MCF 10A (cell line): ENCODE results near the gene PSMD2. TPM values are rescaled to one million over a fixed set of nuclear protein-coding genes. Genes with fewer than 3 reads are reported as not detected.

Experiments used
- BruUV-seq: library from RNA; stranded (reverse); fragments of 400-500 nt; replicated peaks from 2 replicates; lab custom pipeline; 2021; lab: Mats Ljungman, UMichigan
- CTCF ChIA-PET: fragments of 300-600 bp; sonication (Branson Sonifier 250); formaldehyde crosslinking; extraction: SDS; loops from one replicate; lab custom pipeline; 2021; ENCODE audit warnings: antibody characterized with exemption, inconsistent platforms; lab: Yijun Ruan, JAX
- POLR2A ChIA-PET: fragments of 300-600, 350-650 bp; sonication (Branson Sonifier 250); formaldehyde crosslinking; extraction: SDS; loops from one replicate; lab custom pipeline; 2020; ENCODE audit warnings: antibody characterized with exemption, inconsistent platforms; lab: Yijun Ruan, JAX
- DNase-seq: peaks from one replicate; pipeline ENCODE4 v3.0.0-alpha.2; 2018; ENCODE audit not compliant: unreplicated experiment
- H3K27ac Mint-ChIP-seq: one replicate; pipeline ENCODE4 v1.8.0; 2022; ENCODE audit warnings: mild to moderate bottlenecking, low read depth, mixed read lengths; ENCODE audit not compliant: unreplicated experiment
- H3K27me3 Mint-ChIP-seq: one replicate; pipeline ENCODE4 v1.8.0; 2022; ENCODE audit warnings: mixed read lengths; ENCODE audit not compliant: insufficient read depth, unreplicated experiment
- H3K36me3 Mint-ChIP-seq: one replicate; pipeline ENCODE4 v1.8.0; 2022; ENCODE audit warnings: mild to moderate bottlenecking, moderate library complexity, mixed read lengths; ENCODE audit not compliant: insufficient read depth, unreplicated experiment
- H3K4me1 Mint-ChIP-seq: one replicate; pipeline ENCODE4 v1.8.0; 2022; ENCODE audit warnings: mixed read lengths; ENCODE audit not compliant: insufficient read depth, unreplicated experiment
- H3K4me3 Mint-ChIP-seq: one replicate; pipeline ENCODE4 v1.8.0; 2022; ENCODE audit warnings: mild to moderate bottlenecking, moderate library complexity, mixed read lengths; ENCODE audit not compliant: unreplicated experiment
- H3K9me3 Mint-ChIP-seq: one replicate; pipeline ENCODE4 v1.8.0; 2022; ENCODE audit warnings: mixed read lengths; ENCODE audit not compliant: unreplicated experiment
- CTCF ChIP-seq: fragments of 200-600 bp; IDR thresholded peaks from one replicate; pipeline ENCODE4 v1.8.0; 2022; ENCODE audit warnings: antibody characterized with exemption, mild to moderate bottlenecking; ENCODE audit not compliant: unreplicated experiment
- intact Hi-C: fragments of 100-400 bp; cut with micrococcal nuclease; formaldehyde crosslinking; loops from 2 replicates; pipeline ENCODE4 v1.14.1; 2022
- total RNA-seq: library from RNA; stranded (reverse); gene quantifications from 2 replicates; pipeline ENCODE4 v1.2.3, GENCODE V29; 2022

Gene PSMD2
- total RNA-seq, 1 experiment from 2014 or later, result 284 TPM

- H3K4me3 Mint-ChIP-seq, result no peak overlapping the region
- intact Hi-C loops, result no loop called here
- H3K9me3 Mint-ChIP-seq, result no peaks in the 10 kb centered on the region
- no peak for DNase-seq
- ChIA-PET CTCF (no interaction called here), POLR2A (no interaction called here)
- no peak for TF ChIP-seq CTCF
- no peaks in the 10 kb centered on the region for H3K4me1 Mint-ChIP-seq
- H3K27me3 Mint-ChIP-seq, result peaks cover 25% of the 10 kb centered on the region
- H3K36me3 Mint-ChIP-seq, result no peaks in the 10 kb centered on the region
- no peak overlapping the region for H3K27ac Mint-ChIP-seq
- BruUV-seq, result no TSS peak
Measured at GRCh38 chr3:184275381-184275701, 23.7 kb upstream of the PSMD2 start.

- peaks cover 25% of the 10 kb centered on the region for H3K27me3 Mint-ChIP-seq
Measured at GRCh38 chr3:184275961-184276910, 22.8 kb upstream of the PSMD2 start, which contains the start of gene ECE2. ECE2 (plus strand) TSS chr3:184276022; CDS start chr3:184276154, 132 bp downstream.

DNA sequence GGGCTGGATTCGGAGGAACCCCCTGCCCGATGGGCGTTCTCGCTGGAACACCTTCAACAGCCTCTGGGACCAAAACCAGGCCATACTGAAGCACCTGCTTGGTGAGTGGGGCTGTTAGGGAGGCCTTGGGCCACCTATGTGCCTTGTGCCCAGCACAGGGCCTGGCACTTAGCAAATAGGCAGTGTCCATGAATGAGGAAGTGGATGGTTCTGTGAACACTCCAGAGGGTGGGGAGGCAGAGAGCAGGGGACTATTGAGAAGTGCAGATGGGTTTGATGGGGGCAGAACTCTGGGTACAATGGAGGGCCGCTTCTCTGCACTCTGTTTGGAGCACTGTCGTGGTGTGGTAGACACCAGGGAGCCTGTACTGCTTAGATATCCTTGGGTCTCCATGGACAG lies 21.7 kb upstream of the PSMD2 start:
- DNase-seq, result no peak
- no peak overlapping the region for H3K27ac Mint-ChIP-seq
- no peaks in the 10 kb centered on the region for H3K4me1 Mint-ChIP-seq
- ChIA-PET POLR2A (no interaction called here), CTCF (interaction anchor here (0.6 kb wide), 1 partner anchor 1520 kb away, joined by 3 read pairs; no protein-coding TSS in a partner anchor)
- no peaks in the 10 kb centered on the region for H3K36me3 Mint-ChIP-seq
- intact Hi-C loops, result no loop called here
- no peak overlapping the region for H3K4me3 Mint-ChIP-seq
- BruUV-seq, result no TSS peak
- H3K27me3 Mint-ChIP-seq, result peaks cover 25% of the 10 kb centered on the region
- TF ChIP-seq CTCF, result no peak
- H3K9me3 Mint-ChIP-seq, result no peaks in the 10 kb centered on the region

More at GRCh38 chr3:184275961-184276910, 22.8 kb upstream of the PSMD2 start, which contains the start of gene ECE2:
- BruUV-seq, result no TSS peak
- DNase-seq, result no peak
- Mint-ChIP-seq H3K4me3 (no peak within 1 kb of the TSS), H3K27ac (no peak within 1 kb of the TSS), H3K9me3 (no peaks in the 10 kb centered on the region), H3K36me3 (no peaks in the 10 kb centered on the region), H3K4me1 (no peaks in the 10 kb centered on the region)
- ChIA-PET CTCF (no interaction called here), POLR2A (no interaction called here)
- intact Hi-C loops, result no loop called here
- no peak for TF ChIP-seq CTCF

DNA sequence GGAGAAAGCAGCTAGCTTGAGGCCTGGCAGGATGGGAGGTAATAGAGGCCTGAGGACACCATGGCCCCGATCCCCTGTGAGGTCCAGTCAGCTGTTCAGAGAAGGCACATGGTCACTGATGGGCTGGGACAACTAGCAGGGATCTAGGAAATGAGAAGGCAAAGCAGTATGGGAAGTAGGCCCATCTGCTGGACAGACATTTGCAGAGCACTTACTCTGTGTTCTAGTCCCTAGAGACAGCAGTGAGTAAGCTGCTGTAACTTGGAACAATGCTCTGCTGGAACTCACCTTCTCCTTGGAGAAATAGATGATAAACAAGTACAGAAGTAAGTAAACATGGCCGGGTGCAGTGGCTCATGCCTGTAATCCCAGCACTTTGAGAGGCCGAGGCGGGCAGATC lies 16.1 kb upstream of the PSMD2 start:
- H3K27me3 Mint-ChIP-seq, result peaks cover 25% of the 10 kb centered on the region
- ChIA-PET POLR2A (no interaction called here), CTCF (no interaction called here)
- no peak overlapping the region for H3K27ac Mint-ChIP-seq
- no peaks in the 10 kb centered on the region for H3K4me1 Mint-ChIP-seq
- no peak for TF ChIP-seq CTCF
- BruUV-seq, result no TSS peak
- intact Hi-C loops, result loop anchor here (10.0 kb wide), 1 partner anchor 818 kb away; no protein-coding TSS in a partner anchor
- H3K4me3 Mint-ChIP-seq, result no peak overlapping the region
- no peaks in the 10 kb centered on the region for H3K9me3 Mint-ChIP-seq
- DNase-seq, result no peak
- H3K36me3 Mint-ChIP-seq, result no peaks in the 10 kb centered on the region
